K562 (cell line): ENCODE results near the gene SCARB2. TPM values are rescaled to one million over a fixed set of nuclear protein-coding genes. Genes with fewer than 3 reads are reported as not detected.

Experiments
- BCL6 ChIP-seq: fragments of 250-450 bp; sonication (Bioruptor Pico); IDR thresholded peaks from 2 replicates; pipeline ENCODE4 v1.4.0; 2020
- BCOR ChIP-seq: fragments of 450-650 bp; IDR thresholded peaks from 2 replicates; pipeline ENCODE4 v1.6.1; 2016
- CEBPG ChIP-seq, 3 experiments: fragments of 200-800 bp in 1 of 3; sonication (Bioruptor generic) in 1 of 3; sonication (generic) in 1 of 3; formaldehyde crosslinking in 1 of 3; IDR thresholded peaks in 2 of 3; conservative IDR thresholded peaks in 1 of 3; 2 replicates each; pipeline versions ENCODE4 v1.6.1 to v1.8.0; 2016 to 2022; ENCODE audit warnings: missing compliant biosample characterization in 2 of 3, missing genetic modification characterization in 2 of 3, mild to moderate bottlenecking in 1 of 3, missing genetic modification reagents in 1 of 3
- IRF2 ChIP-seq: sonication (generic); formaldehyde crosslinking; IDR thresholded peaks from 2 replicates; pipeline ENCODE4 v1.8.1; 2022; ENCODE audit warnings: mild to moderate bottlenecking, missing genetic modification reagents
- KHSRP ChIP-seq: fragments of 450-650 bp; IDR thresholded peaks from 2 replicates; pipeline ENCODE4 v1.6.1; 2017
- MTA2 ChIP-seq: fragments of 450-650 bp; IDR thresholded peaks from 2 replicates; pipeline ENCODE4 v1.6.1; 2016; ENCODE audit warnings: low read depth
- PHB2 ChIP-seq: fragments of 450-650 bp; IDR thresholded peaks from 2 replicates; pipeline ENCODE4 v1.6.1; 2017; ENCODE audit warnings: low read depth
- SNRNP70 ChIP-seq: fragments of 200-400 bp; formaldehyde crosslinking; optimal IDR thresholded peaks from 2 replicates; pipeline ENCODE3; 2017; ENCODE audit warnings: low read depth, low read length
- TAF15 ChIP-seq: fragments of 200-400 bp; formaldehyde crosslinking; IDR thresholded peaks from 2 replicates; pipeline ENCODE4 v1.6.1; 2017; ENCODE audit warnings: mild to moderate bottlenecking, low read depth, low read length, moderate library complexity
- TBL1XR1 ChIP-seq, 2 experiments: IDR thresholded peaks; 2 replicates each; pipeline ENCODE4 v1.6.1; 2012; ENCODE audit warnings: improper control_type of control experiment in 2 of 2, low read length in 2 of 2, mild to moderate bottlenecking in 1 of 2
- TCFL5 ChIP-seq: fragments of 250-450 bp; sonication (Bioruptor Pico); conservative IDR thresholded peaks from 2 replicates; pipeline ENCODE4 v1.6.1; 2021; ENCODE audit warnings: mild to moderate bottlenecking, moderate library complexity, matching md5 sums
- ZNF311 ChIP-seq: fragments of 250-450 bp; sonication (Bioruptor Pico); IDR thresholded peaks from 2 replicates; pipeline ENCODE4 v1.4.0; 2020; ENCODE audit warnings: mild to moderate bottlenecking, moderate library complexity
- ZZZ3 ChIP-seq: fragments of 450-650 bp; IDR thresholded peaks from 2 replicates; pipeline ENCODE4 v1.6.1; 2016; ENCODE audit warnings: antibody characterized with exemption, mild to moderate bottlenecking, moderate library complexity
- polyA plus RNA-seq, 8 experiments: library from polyadenylated mRNA; depleted of rRNA in 4 of 8; stranded (reverse) in 5 of 8; unstranded in 3 of 8; fragments of >200 nt; fragmentation: Nextera tagmentation in 2 of 8; fragmentation: Illumina TruSeq in 1 of 8; extraction: Ambion mirVana in 2 of 8; extraction: Trizol in 1 of 8; gene quantifications; 2 replicates each; pipeline versions ENCODE4 v1.2.1 to v1.2.3, GENCODE V29; 2011 to 2014; ENCODE audit warnings: inconsistent platforms in 1 of 8, missing spikeins in 1 of 8
- total RNA-seq, 7 experiments: library from RNA; depleted of rRNA in 6 of 7; stranded (reverse); fragments of >200 nt in 6 of 7; fragmentation: Illumina TruSeq in 2 of 7; extraction: Trizol in 2 of 7; gene quantifications; 2 replicates each; pipeline versions ENCODE4 v1.2.1 to v1.2.3, GENCODE V29; 2011 to 2021; ENCODE audit warnings: low replicate concordance in 1 of 7
- TF ChIP-seq, protein P1 (sequence below): fragments of 450-650 bp; formaldehyde crosslinking; IDR thresholded peaks from 2 replicates; pipeline ENCODE4 v1.4.0; 2022; ENCODE audit warnings: missing genetic modification characterization
- TF ChIP-seq, protein P2 (sequence below), 2 experiments: fragments of 450-650 bp; formaldehyde crosslinking in 1 of 2; IDR thresholded peaks; 2 replicates each; pipeline versions ENCODE4 v1.4.0 to v1.6.1; 2014 to 2020; ENCODE audit warnings: mild to moderate bottlenecking in 2 of 2, borderline replicate concordance in 1 of 2, low read depth in 1 of 2
- TF ChIP-seq, protein P3 (sequence below): sonication (generic); formaldehyde crosslinking; IDR thresholded peaks from 2 replicates; pipeline ENCODE4 v1.8.0; 2022; ENCODE audit warnings: missing genetic modification reagents, mild to moderate bottlenecking, moderate library complexity, borderline replicate concordance
- TF ChIP-seq, protein P4 (sequence below): sonication (generic); formaldehyde crosslinking; IDR thresholded peaks from 2 replicates; pipeline ENCODE4 v1.8.1; 2022; ENCODE audit warnings: missing genetic modification reagents

The SCARB2 gene
- total and polyA plus RNA-seq, 9 of the 15 experiments (the other 6 are each of a cell fraction or from before 2014, with no cell fraction given) = 6.1 to 25.8 (median 17.8) TPM

DNA sequence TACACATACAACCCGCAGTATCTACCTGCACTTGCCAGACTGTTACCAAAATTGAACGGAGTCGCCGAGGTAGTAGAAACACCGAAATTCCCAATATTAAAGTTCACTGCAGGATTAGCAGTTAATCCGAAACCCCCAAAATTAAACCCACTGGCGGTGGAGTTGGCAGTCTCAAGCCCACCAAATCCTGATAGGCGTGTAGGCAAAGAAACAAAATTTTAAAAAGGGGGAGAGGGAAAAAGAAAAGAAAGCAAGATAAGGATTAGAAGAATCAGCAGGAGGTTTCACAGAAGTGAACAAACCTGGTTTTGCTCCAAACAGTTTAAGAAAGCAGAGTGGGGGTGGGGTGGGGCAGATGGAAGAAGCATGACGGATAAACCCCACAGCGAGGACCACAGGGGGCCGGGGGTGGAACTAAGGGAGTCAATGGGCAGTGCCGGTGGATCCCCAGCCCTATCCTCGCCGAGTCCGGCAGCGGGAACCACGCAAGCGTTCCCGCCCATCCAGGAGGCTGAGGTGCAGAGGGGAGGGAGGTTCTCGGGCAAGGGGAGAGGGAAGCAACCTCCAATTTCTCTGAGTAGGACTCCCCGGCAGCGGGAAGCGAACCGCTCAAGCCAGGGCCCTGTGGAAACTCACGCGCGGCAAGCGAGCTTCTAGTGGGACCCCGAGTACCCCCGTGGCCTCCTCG lies 66.0 kb downstream of the SCARB2 start (continued):
- TF ChIP-seq MTA2 (no peak), BCOR (no peak), IRF2 (CRISPR knock-in tag) (no peak), ZZZ3 (no peak), TBL1XR1 (IDR thresholded peaks at IDR 0.05; ENCODE audit: low read length in 2 of 2) (no peak), ZNF311 (CRISPR knock-in tag) (no peak), PHB2 (no peak), TCFL5 (CRISPR knock-in tag) (no peak), TAF15 (no peak), SNRNP70 (no peak), CEBPG (CRISPR knock-in tag; IDR thresholded peaks at IDR 0.05) (no peak), CEBPG (tag; conservative IDR thresholded peaks at IDR 0.05 in 1 of 2, IDR thresholded peaks at IDR 0.05 in 1 of 2) (no peak), BCL6 (CRISPR knock-in tag) (no peak), KHSRP (no peak)
- TF ChIP-seq, protein P1, sequence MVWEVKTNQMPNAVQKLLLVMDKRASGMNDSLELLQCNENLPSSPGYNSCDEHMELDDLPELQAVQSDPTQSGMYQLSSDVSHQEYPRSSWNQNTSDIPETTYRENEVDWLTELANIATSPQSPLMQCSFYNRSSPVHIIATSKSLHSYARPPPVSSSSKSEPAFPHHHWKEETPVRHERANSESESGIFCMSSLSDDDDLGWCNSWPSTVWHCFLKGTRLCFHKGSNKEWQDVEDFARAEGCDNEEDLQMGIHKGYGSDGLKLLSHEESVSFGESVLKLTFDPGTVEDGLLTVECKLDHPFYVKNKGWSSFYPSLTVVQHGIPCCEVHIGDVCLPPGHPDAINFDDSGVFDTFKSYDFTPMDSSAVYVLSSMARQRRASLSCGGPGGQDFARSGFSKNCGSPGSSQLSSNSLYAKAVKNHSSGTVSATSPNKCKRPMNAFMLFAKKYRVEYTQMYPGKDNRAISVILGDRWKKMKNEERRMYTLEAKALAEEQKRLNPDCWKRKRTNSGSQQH (CRISPR knock-in tag) = no peak
- TF ChIP-seq, protein P2, sequence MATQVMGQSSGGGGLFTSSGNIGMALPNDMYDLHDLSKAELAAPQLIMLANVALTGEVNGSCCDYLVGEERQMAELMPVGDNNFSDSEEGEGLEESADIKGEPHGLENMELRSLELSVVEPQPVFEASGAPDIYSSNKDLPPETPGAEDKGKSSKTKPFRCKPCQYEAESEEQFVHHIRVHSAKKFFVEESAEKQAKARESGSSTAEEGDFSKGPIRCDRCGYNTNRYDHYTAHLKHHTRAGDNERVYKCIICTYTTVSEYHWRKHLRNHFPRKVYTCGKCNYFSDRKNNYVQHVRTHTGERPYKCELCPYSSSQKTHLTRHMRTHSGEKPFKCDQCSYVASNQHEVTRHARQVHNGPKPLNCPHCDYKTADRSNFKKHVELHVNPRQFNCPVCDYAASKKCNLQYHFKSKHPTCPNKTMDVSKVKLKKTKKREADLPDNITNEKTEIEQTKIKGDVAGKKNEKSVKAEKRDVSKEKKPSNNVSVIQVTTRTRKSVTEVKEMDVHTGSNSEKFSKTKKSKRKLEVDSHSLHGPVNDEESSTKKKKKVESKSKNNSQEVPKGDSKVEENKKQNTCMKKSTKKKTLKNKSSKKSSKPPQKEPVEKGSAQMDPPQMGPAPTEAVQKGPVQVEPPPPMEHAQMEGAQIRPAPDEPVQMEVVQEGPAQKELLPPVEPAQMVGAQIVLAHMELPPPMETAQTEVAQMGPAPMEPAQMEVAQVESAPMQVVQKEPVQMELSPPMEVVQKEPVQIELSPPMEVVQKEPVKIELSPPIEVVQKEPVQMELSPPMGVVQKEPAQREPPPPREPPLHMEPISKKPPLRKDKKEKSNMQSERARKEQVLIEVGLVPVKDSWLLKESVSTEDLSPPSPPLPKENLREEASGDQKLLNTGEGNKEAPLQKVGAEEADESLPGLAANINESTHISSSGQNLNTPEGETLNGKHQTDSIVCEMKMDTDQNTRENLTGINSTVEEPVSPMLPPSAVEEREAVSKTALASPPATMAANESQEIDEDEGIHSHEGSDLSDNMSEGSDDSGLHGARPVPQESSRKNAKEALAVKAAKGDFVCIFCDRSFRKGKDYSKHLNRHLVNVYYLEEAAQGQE (IDR thresholded peaks at IDR 0.05; ENCODE audit: borderline replicate concordance) = no peak
- TF ChIP-seq, protein P2 (CRISPR knock-in tag; IDR thresholded peaks at IDR 0.05; ENCODE audit: low read depth) = no peak
- TF ChIP-seq, protein P3, sequence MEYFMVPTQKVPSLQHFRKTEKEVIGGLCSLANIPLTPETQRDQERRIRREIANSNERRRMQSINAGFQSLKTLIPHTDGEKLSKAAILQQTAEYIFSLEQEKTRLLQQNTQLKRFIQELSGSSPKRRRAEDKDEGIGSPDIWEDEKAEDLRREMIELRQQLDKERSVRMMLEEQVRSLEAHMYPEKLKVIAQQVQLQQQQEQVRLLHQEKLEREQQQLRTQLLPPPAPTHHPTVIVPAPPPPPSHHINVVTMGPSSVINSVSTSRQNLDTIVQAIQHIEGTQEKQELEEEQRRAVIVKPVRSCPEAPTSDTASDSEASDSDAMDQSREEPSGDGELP (CRISPR knock-in tag) = no peak; the same call in 1 of the 2 replicates
- TF ChIP-seq, protein P4, sequence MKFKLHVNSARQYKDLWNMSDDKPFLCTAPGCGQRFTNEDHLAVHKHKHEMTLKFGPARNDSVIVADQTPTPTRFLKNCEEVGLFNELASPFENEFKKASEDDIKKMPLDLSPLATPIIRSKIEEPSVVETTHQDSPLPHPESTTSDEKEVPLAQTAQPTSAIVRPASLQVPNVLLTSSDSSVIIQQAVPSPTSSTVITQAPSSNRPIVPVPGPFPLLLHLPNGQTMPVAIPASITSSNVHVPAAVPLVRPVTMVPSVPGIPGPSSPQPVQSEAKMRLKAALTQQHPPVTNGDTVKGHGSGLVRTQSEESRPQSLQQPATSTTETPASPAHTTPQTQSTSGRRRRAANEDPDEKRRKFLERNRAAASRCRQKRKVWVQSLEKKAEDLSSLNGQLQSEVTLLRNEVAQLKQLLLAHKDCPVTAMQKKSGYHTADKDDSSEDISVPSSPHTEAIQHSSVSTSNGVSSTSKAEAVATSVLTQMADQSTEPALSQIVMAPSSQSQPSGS (CRISPR knock-in tag) = no peak
